NK-92 (cell line): ENCODE data around the gene STARD8.
"Not testable (repeated sequence)": the region's sequence is repeated elsewhere in the genome, so short reads cannot be mapped to it uniquely, and the experiment has no call there.

Source experiments
- DNase-seq: peaks from one replicate; lab custom pipeline; 2025; ENCODE audit not compliant: unreplicated experiment; lab: John Stamatoyannopoulos, UW

STARD8 gene

DNA sequence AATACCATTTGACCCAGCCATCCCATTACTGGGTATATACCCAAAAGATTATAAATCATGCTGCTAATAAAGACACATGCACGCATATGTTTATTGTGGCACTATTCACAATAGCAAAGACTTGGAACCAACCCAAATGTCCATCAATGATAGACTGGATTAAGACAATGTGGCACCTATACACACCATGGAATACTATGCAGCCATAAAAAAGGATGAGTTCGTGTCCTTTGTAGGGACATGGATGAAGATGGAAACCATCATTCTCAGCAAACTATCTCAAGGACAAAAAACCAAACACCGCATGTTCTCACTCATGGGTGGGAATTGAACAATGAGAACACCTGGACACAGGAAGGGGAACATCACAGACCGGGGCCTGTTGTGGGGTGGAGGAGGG lies 9.0 kb downstream of the STARD8 start:
- DNase-seq: not testable (repeated sequence)

- no peak for DNase-seq
Observed at GRCh38 chrX:68658530-68658929, 11.1 kb downstream of the STARD8 start.

DNA sequence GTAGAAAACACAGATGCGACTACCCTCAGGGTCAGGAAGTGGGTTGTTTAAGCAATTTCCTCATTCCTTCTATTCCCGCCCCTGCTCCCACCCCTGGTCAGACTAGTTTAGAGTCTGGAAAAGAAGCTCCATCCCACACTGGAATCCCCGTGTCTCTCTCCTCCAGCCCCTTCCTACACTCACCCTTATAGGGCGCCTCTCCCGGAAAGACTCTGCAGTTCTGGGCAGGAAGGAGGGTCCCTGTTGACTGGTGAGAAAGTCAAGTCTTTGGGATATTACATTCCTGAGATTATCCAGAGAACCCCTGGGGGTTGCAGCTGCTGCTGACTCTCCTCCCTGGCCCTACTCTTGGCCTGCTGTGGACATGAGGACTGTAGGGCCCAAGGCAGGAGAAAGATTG lies 11.9 kb downstream of the STARD8 start:
- no peak for DNase-seq

- no peak for DNase-seq
Observed at GRCh38 chrX:68659786-68660185, 12.3 kb downstream of the STARD8 start.

GRCh38 chrX:68660746-68661145 lies 13.3 kb downstream of the STARD8 start:
- DNase-seq: no peak

DNA sequence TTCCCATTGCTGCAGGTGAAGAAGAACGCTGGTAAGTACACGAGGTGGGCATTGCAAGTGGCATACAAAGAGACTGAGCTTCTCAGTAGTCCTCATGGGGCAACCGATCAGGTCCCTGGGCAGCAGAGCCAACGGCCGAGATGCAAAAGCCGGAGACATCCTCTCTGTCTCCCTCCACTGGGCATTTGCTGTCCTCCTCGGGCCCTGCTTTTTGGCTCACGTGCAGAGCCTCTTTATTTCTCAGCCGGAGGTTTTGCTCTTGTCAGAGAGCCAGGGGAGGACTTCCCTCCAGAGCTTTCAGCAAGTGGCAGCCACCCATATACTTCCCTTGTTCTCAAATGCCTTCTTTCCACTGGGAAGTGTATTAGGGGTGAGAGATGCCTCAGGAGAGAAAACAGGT lies 18.0 kb downstream of the STARD8 start:
- no peak for DNase-seq

DNA sequence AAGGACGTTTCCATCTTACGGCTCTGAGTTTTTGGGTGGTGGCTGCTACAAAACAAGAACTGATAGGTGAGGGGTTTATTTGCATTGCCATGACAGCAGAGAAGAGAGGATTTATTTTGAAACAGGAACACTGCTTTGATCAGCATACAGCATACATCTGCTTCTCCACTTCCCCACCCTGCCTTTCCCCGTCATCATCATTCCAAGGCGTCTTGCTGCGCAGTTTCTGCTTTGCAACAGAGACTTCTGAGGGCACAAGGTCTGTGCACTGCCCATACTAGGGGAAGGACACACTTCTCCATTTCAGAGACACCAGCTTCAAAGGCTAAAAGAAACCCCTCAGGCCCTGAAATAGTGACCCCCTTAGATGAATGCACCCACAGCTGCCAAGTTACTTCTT lies 19.1 kb downstream of the STARD8 start:
- DNase-seq: no peak

- no peak for DNase-seq
Observed at GRCh38 chrX:68669094-68669860, 21.8 kb downstream of the STARD8 start.

- no peak for DNase-seq
Observed at GRCh38 chrX:68669871-68670270, 22.4 kb downstream of the STARD8 start.

- no peak for DNase-seq
Observed at GRCh38 chrX:68671221-68671620, 23.8 kb downstream of the STARD8 start.

DNA sequence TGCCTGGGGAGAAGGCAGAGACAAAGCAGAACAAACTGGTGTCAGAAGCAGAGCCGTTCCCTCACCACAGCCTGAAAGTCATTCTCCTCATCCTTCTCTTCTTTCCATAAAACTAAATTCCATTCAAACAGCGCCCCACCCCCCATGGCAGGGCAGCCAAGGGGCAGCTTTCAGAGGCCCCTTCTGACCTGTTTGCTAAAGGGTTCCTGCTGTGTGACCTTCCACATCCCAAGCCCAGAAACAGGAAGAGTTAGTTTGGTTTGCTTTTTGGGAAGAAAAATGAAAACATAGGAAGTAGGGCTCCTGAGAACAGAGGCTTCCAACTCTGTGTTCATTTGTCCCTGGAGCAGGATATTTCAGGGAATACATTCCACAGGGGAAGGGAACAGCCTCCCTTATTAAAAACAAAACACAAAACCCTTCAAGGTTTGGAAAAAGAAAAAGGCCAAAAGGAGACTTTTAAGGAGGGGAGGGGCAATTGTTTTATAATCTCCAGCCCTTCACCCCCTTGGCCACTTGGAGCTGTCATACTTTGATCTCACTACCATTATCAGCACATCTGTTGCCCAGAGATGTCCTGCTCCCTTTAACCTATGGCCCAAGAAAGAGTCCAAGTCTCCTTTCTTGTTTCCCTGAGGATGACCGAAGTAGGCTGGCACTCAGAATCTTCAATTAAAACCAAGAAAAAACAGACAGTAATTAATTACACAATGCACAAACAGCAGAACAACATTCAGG lies 25.3 kb downstream of the STARD8 start:
- DNase-seq: no peak

- no peak for DNase-seq
Observed at GRCh38 chrX:68675571-68675970, 28.1 kb downstream of the STARD8 start.

DNA sequence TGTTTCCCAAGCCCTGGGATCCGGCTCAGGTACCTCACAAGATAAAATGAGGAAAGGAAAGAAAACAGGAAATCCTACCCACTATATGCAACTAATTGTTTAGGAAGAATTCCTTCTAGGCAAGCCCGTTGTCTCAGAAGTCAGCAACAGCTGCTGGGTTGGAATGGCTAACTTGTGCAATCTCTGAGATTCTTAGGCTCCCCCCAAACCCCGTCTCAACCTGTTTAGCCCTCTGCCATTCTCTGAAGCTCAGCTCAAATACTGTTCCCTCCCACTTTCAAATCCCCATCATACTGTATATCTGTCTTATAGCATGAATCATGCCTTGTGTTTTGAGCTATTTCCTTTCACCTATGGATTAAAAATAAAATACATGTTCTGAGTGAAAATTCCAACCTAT lies 28.9 kb downstream of the STARD8 start:
- DNase-seq: no peak

- DNase-seq: no peak
Observed at GRCh38 chrX:68677998-68678397, 30.5 kb downstream of the STARD8 start.

GRCh38 chrX:68681443-68681941 lies 34.0 kb downstream of the STARD8 start:
- no peak for DNase-seq

- DNase-seq: no peak
Observed at GRCh38 chrX:68682790-68683189, 35.3 kb downstream of the STARD8 start.

- DNase-seq: no peak
Observed at GRCh38 chrX:68683580-68683979, 36.1 kb downstream of the STARD8 start.

DNA sequence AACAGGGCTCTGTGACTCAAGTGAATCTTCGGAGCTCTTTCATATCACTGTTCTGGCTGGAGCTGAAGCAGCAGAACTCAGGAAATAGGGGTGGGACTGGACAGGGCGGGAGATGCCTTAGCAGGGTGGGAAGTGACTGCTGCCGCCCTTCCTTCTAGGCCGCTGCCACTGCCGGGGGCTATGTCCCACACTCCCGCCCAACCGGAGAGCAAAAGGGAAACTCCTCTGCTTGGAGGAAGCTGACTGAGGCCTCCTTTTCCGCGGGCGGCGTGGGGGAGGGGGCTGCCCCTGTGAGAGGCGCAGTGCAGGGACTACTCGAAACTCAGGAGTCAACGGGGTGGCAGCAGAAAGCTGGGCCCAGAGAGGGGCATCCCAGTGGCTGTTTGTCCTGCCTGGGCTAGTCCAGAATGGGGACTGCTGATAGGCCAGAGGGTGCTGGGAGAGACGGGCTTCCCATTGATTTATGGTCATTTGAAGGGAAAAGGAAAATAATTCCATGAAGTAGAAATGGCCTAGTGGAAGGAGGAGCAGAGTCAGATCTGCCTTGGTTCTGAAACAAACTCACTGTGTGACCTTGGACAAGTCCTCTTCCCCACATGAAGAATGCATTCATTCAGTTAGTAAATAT lies 36.9 kb downstream of the STARD8 start:
- DNase-seq: no peak

DNA sequence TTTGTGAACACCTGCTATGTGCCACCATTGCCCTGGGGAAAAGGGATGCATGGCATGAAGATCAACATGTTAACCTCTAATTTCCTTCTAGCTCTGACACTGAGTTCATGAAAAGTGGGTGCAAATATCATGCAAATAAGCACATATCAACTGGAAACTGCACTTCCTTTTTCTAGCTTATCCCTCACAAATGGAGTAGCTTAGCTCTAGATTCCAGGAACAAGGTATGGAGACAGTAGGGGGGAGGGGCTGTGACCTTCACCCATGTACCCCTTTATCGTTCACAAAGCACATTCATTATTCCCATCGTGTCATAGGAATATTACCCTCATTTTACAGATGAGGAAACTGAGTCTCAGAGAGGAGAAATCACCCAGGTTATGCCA lies 37.4 kb downstream of the STARD8 start:
- DNase-seq: no peak

DNA sequence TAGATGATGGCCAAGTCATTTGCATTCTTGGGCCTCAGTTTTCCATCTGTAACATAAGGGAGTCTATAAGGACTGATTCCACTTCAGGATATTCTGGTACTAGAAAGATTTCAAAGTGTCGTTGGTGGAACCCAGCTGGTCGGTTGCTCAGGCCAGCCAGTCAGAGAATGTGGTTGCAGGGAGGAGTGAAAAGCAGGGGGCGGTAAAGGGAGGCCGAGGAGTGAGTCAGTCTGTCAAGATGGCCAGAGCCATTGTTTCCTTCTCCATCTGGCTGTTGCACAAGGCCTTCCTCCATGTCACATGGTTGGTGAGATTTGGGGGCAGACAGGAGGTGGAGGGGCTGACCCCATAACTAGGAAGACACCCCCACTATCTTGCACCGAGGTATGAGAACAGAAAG lies 38.2 kb downstream of the STARD8 start:
- DNase-seq: no peak

DNA sequence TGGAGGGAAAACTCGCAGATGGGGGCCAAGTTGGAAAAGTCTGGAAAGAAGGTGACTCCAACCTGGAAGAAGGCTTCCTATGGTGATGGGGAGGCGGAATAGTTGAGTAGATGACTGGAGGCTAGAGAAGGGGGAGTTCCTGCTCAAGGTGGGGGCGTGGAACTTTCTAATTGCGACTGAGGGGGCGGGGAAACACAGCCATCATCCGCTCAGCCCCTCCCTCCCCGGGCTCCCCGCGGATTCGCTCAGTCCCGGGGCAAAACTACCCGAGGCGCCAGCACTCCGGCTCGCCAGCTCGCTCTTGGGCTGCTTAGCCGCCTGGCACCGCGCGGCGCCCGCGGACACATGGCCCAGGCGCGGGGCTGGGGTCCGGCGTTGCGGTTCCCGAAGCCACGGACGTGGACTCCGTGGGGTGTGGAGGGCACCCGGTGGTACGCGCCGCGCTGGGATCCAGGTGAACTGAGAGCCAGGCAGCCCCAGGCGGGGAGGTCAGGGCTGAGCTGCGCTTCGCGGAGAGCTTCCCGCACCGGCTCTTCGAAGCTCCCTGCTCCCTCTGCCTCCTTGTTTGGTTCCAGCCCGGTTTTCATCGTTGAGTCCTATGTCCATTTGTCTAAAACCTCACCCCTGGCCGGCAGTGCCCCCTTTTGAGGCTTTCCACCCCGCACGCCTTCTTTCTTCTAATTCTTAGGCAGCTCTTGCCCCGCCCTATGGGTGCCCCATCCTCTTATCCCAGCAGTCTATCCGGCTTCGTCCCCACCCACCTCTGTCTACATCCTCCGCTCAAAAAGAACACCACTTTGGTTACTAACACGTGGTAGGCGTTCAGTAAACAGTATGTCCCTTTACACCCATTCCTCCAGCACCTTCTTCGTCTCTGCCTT lies 38.9 kb downstream of the STARD8 start:
- no peak for DNase-seq
